Measurements from ENCODE around the gene NPSR1. TPM values are rescaled to one million over a fixed set of nuclear protein-coding genes. Genes with fewer than 3 reads are reported as not detected.

Gene NPSR1
- total RNA-seq, 2 donors from 2014 or later: not detected

GRCh38 chr7:34719636-34720035 lies 61.6 kb downstream of the NPSR1 start:
- ATAC-seq (ENCODE audit: insufficient number of reproducible peaks, low FRiP score, low read depth) (no peak), DNase-seq (ENCODE audit: low spot score) (no peak)
- no peaks in the 10 kb centered on the region for H3K36me3 ChIP-seq
- TF ChIP-seq CTCF (IDR thresholded peaks at IDR 0.05): no peak
- H3K27me3 ChIP-seq (replicated peaks; ENCODE audit: insufficient read depth): no peaks in the 10 kb centered on the region
- H3K4me1 ChIP-seq (ENCODE audit: control insufficient read depth in 1 of 2, low read depth in 2 of 2): no peaks in the 10 kb centered on the region
- no peak overlapping the region for H3K4me3 ChIP-seq
- H3K27ac ChIP-seq: no peak overlapping the region
- H3K9me3 ChIP-seq: no peaks in the 10 kb centered on the region

GRCh38 chr7:34720289-34720688 lies 62.3 kb downstream of the NPSR1 start:
- Histone ChIP-seq H3K9me3 (no peaks in the 10 kb centered on the region), H3K36me3 (no peaks in the 10 kb centered on the region), H3K4me1 (ENCODE audit: control insufficient read depth in 1 of 2, low read depth in 2 of 2) (no peaks in the 10 kb centered on the region), H3K27me3 (replicated peaks; ENCODE audit: insufficient read depth) (no peaks in the 10 kb centered on the region), H3K27ac (no peak overlapping the region), H3K4me3 (no peak overlapping the region)
- TF ChIP-seq CTCF (IDR thresholded peaks at IDR 0.05): no peak
- ATAC-seq (ENCODE audit: insufficient number of reproducible peaks, low FRiP score, low read depth) (no peak), DNase-seq (ENCODE audit: low spot score) (no peak)

GRCh38 chr7:34723338-34723737 lies 65.3 kb downstream of the NPSR1 start:
- H3K27me3 ChIP-seq (replicated peaks; ENCODE audit: insufficient read depth): no peaks in the 10 kb centered on the region
- DNase-seq (ENCODE audit: low spot score): no peak
- no peak overlapping the region for H3K27ac ChIP-seq
- H3K4me1 ChIP-seq (ENCODE audit: control insufficient read depth in 1 of 2, low read depth in 2 of 2): no peaks in the 10 kb centered on the region
- H3K4me3 ChIP-seq: no peak overlapping the region
- no peaks in the 10 kb centered on the region for H3K9me3 ChIP-seq
- H3K36me3 ChIP-seq: no peaks in the 10 kb centered on the region
- no peak for TF ChIP-seq CTCF (IDR thresholded peaks at IDR 0.05)
- no peak for ATAC-seq (ENCODE audit: insufficient number of reproducible peaks, low FRiP score, low read depth)

GRCh38 chr7:34723866-34724490 lies 66.0 kb downstream of the NPSR1 start:
- H3K36me3 ChIP-seq: no peaks in the 10 kb centered on the region
- no peak overlapping the region for H3K27ac ChIP-seq
- H3K4me3 ChIP-seq: no peak overlapping the region
- H3K27me3 ChIP-seq (replicated peaks; ENCODE audit: insufficient read depth): no peaks in the 10 kb centered on the region
- no peak for TF ChIP-seq CTCF (IDR thresholded peaks at IDR 0.05)
- ATAC-seq (ENCODE audit: insufficient number of reproducible peaks, low FRiP score, low read depth) (no peak), DNase-seq (ENCODE audit: low spot score) (no peak)
- H3K4me1 ChIP-seq (ENCODE audit: control insufficient read depth in 1 of 2, low read depth in 2 of 2): no peaks in the 10 kb centered on the region
- H3K9me3 ChIP-seq: no peaks in the 10 kb centered on the region

GRCh38 chr7:34726221-34726620 lies 68.2 kb downstream of the NPSR1 start:
- Histone ChIP-seq H3K27me3 (replicated peaks; ENCODE audit: insufficient read depth) (no peaks in the 10 kb centered on the region), H3K36me3 (no peaks in the 10 kb centered on the region), H3K9me3 (no peaks in the 10 kb centered on the region), H3K4me1 (ENCODE audit: control insufficient read depth in 1 of 2, low read depth in 2 of 2) (no peaks in the 10 kb centered on the region), H3K27ac (no peak overlapping the region), H3K4me3 (no peak overlapping the region)
- no peak for DNase-seq (ENCODE audit: low spot score)
- ATAC-seq (ENCODE audit: insufficient number of reproducible peaks, low FRiP score, low read depth): no peak
- TF ChIP-seq CTCF (IDR thresholded peaks at IDR 0.05): no peak
